Activated CD4-positive, CD25-positive, alpha-beta regulatory T cell treated with anti-CD3 and anti-CD28 coated beads, Interleukin-2, amount 50 U/mL, for 72 hours (primary cell): Measurements from ENCODE around the gene PDZD2.

Experiments used
- DNase-seq: peaks from one replicate; pipeline ENCODE4 v3.0.0; 2021

Gene PDZD2

DNA sequence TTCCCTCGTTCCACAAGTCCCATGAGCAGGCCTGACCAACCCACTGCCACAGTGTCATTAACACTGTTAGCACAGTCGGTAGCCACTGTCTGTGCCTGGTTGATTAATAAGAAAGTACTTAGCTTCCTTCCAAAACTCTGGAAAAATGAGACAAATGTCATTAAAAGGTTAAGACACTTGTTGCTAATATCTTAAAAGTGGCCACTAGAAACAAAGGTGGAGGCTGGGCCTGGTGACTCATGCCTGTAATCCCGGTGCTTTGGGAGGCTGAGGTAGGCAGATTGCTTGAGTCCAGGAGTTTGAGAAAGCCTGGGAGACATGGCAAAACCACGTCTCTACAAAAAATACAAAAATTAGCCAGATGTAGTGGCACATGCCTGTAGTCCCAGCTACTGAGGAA is 194.0 kb downstream of the PDZD2 start:
- DNase-seq: no peak

DNA sequence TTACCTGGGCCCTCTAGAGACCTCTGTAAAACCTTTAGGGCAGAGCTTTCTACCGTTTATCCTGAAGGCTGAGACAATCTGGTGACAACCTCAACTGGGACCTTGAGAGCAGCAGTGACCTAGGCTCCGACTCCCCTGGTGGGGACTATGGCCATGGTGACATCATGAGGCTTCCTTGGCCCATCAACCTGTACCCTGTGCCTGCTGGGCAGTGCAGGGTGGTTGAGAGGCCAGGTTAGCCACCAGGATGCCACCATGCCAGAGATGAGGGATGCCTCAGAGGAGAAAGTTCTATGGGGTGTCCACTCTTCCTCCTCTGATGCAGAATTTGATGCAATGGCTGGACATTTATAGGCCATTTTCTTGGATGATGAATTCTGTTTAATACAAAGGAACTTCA is 194.8 kb downstream of the PDZD2 start:
- no peak for DNase-seq

DNA sequence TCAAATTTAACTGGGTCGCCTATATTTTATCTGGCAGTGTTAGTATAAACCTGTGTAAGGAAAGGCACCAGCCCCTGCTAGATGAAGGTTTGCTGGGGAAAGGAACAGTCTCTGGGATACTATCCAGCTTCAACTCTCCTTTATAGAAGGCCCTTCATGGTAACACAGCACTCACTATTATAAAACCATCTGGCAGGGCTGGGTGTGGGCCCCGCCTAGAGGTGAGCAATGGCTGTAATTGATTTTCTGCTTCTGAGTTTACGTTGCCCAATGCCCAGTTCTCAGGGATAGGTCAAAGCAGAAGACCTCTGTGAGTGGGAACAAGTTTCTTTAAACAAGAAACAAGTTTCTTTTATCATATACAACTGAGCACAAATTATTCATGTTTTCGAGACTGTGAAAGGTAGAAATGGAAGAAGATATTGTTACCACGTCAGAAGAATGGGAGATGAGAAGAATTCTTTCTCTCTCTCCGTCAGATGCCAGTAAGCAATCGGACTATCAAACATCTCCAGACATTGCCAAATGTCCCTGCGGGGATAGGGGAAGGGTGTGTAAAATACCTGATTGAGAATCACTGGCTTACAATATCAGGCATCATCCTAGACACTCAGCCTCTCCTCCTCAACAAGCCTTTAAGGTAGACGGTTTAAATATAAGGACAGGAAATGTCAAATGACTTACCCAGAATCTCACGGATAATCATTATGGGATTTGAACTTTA is 205.9 kb downstream of the PDZD2 start:
- DNase-seq: no peak

DNA sequence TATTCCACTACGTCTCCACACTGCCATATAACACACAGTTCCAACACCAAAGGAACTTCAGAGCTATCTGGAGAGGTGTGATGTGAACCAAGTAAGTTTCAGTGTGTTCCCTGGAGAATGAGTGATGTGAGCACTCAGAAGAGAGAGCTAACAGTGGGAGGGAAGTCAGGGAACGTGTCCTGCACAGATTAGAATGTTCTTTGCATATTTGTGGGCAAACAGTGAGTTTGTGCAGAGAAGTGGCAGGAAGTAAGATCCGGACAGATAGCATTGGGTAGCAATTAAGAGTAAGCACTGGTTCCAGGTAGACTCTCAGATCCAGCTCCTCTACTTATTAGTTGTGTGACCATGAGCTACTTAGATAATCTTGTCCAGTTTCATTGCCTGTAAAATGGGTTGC is 206.4 kb downstream of the PDZD2 start:
- no peak for DNase-seq

DNA sequence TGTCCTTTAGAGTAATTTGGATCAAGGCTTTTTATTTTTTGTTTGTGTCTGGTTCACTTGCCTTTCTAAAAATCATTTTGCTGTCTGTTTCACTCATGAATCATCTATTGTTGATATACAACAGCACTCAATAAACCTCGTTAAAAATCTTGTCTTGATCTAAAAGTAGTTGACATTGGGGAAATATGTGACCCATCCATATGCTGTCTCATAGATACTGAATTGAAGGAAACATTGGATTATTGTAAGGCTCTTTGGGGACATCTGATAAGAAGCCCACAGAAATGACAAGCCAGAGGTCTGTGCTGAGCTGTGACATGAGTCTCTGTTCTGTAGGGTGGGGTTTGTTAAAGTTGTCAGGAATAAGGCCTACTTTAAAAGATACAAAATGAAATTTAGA is 208.0 kb downstream of the PDZD2 start:
- no peak for DNase-seq

DNA sequence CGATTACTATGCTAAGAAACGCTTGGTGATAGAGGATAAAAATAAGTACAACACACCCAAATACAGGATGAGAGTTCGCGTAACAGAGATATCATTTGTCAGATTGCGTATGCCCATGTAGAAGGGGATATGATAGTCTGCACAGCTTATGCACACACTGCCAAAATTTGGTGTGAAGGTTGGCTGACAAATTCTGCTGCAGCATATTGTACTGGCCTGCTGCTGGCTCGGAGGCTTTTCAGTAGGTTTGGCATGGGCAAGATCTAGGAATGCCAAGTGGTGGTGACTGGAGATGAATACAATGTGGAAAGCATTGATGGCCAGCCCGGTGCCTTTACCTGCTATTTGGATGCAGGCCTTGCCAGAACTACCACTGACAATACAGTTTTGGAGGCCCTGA is 208.4 kb downstream of the PDZD2 start:
- no peak for DNase-seq

DNA sequence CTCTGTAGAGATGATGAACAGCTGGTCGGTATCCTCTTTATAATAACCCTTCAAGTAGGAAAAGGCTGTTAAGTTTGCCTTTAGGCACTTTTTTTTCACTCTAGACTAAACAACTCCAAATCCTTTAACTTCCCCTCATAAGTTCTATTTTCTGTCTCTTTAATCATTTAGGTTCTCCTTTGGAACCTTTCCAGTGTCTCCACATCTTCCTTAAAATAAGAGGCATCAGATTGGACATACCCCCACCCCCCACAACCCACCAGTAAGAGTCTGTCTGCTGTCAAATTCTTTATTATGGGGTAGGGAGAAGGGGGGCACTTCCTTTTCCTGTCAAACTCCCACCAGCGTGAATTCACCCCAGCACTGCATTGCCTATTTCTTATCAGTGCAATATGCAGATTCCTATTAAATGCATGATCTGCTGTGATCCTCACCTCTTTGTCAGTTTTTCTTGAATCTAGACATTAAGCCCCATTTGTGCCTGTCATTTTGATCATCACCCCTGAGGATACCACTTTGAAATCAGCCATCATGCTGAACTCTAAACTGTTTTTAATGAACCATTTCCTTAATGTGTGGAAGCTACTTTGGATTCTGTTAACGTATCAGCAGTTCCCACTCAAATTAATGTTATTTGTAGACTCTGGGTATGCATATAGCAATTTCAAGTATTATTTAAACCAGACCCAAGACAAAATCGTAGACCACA is 212.2 kb downstream of the PDZD2 start:
- DNase-seq: no peak

DNA sequence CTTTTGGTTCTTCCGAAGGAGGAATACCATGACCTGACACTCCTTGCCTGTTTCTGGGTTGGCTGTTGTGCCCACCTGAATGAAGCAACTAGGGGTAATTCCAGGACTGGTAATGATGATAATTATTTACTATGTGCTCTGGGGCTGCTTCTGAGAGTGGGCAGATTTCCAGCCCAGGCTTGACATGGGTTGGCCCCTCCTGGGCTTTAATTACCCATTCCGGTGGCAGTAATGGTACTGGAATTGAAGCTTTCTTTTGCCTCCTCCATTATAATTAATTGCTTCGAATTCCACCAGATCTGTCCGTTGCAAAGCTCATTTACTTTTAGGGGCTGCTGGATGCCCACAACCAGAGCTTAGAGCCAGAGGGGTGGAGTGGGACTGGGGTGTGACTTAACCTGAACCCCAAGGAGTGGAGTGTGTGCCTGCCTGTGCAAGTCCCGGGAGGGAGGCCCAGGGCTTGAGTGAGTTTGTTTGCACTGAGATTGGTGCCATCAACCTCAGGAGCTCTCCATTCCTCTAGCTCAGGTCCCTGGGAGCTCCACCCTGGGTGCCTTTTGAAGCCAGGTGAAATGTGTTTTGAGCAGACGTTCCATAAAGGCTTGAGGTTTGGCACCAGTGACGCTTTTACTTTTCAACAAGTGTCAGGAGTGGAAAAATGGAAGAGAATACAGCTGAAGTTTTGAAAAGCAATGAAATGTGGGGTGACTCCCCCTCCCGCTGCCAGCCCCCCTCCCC is 214.6 kb downstream of the PDZD2 start:
- DNase-seq: no peak

DNA sequence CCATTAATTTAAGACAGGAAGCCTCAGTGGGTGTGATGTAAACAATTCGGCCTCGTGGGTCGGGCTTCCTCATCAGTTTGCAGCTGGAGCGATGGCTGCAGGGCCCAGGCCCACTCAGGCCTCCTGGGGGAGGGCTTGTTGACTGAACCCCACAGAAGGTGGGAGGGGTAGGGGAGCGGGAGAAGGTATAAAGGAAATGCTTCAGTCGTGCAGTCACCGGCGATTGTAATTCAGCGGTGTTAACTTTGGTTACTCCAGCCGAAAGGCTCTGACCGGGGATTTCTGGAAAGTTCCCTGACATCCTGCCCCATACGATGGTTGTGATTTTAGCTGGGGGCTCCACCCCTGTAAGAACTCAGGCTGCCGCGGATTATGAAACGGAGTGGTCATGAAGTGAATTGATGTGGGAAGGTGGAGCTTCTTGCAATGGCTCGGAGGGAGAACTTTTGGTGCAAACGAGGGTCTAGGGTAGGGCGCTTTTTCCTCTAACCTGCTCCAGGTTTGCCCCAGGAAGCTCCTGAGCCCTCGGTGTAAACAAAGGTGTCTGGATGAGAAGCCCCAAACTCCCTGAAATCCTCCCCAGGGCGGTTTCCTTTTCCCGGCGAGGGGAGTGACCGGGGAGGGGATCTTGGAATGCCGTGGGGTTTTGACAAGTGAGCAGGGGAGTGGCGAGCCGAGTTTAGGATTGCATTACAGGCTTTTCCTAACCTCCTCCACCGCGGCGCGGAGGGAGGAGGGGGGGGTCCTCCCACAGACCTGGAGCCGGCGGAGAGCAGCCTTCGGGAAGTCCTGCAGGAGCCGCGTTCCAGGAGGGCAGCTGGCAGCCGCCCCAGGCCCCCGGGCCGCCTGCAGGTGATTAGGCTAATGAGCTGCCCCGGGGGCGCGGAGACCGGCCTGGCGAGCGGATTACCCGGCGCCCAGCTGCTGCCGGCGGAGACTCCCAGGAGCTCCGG is 215.5 kb downstream of the PDZD2 start:
- no peak for DNase-seq

DNA sequence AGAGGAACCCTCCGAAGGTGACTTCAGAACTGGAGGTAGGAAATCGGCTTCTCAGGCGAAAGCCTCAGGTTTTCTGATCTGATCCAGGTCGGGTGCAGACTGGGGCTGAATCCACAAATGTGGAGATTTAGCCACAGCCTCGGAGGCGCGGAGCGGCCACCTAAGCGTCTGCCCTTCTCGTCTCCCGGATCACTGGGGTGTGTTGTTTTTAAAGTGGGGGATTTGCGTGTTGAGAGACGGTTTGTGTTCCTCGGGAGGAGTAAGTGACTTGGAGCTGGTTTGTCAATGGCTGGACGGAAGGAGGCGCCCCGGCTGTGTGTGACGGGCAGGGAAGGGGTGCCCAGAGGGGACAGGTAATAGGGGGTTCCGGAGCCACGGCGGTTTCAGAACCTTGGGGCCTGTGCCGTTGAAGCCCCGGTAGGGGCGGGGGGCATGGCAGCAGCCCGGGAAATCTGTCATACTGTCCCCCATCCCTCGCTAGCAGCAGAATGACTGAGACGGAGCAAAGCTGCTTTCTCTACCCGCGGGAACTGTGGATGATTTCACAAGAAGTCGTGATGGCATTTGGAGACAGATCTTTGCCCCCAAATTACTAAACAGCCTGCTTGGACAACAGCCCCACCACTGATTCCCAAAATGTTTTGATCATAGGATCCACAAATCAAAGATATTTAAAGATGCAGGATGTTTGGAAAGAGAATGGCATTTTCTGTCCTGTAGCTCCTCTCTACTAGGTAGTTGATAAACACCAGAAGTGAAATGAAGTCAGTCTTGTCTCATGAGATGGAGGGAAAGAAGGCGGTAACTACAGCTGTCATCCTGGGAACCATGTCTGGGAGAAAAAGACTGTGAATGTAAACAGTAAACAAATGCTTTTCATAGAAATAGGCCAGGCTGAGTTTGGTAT is 216.5 kb downstream of the PDZD2 start:
- no peak for DNase-seq

DNA sequence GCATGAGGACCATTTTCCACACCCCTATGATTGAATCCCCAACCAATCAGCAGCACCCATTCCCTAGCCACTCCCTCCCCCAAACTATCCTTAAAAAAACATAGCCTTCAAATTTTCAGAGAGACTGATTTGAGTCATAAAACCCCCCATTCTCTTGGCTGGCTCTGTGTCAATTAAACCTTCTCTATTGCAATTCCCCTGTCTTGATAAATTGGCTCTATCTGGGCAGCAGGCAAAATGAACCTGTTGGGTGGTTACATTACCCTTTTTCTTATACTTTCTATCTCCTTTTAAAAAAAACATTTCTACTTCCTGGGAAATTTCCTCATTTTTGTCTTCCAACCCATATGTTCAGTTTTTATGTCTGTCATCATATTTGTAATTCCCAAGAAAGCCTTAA is 220.2 kb downstream of the PDZD2 start:
- DNase-seq: no peak

DNA sequence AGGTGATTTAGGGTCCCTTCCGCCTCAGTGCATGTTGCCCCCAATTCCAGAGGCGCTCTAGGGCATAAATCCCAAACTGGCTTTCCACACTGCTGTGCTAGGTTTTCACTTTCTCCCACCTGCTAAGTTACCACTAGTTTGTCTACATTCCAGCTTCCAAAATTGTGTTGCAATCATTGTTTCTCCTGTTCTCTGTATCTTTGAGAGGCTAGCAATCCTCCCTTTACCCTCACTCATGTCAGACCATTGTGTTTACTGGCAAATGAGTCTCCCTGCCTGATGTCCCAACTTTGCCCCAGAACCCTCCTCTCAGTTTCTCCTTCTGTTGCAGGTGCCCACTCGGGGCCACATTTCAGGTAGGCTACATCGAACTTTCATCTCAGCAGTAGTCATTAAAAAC is 221.3 kb downstream of the PDZD2 start:
- DNase-seq: no peak

DNA sequence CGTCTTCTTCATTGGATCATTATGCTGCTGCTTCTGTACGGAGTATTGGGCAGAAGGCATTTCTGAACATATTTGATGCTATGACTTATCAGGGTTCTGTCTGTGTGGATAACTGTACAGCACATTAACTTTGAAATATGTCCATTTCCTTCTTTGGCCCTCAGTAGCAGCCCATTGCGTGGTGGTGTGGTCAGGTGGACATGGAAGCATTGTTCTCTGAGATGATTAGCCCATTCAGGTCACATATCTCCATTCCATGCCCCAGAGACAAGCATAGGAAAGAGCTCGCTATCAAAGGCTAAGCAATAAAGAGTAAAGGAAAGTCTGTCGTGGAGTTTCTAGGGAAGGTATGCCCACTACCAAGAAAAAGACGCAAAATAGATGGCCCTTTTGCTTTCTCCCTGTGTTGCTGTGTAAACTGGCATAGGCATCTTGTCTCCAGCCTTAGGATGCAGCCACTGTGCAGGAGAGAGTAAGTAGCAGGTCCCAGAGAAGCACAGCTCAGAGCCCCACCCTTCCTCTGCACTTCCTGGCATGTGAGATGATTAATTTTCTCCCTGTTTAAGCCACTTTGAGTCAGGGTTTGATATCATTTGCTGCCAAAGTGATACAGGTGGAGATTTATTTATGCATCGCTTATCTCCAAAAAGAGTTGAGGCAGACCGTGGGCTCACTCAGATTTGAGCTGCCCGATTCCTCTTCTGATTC is 221.9 kb downstream of the PDZD2 start:
- no peak for DNase-seq

DNA sequence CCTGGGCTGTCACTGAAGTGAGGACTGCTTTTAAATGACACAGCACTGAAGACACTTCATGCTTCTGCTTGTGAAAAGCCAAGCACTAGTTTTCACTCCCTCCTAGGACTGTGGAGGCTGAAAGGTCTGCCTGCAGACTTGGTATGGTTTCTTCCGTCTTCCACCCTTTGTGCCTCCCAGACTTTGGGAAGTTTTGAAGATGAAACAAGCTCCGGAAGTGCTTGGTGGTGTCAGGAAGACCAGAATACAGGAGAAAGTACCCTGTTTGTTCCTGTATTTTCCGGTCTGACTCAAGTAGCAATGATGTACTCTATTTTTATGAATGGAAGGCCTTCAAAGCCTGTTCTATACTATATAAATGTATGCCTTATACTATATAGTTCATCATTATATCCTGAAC is 222.7 kb downstream of the PDZD2 start:
- DNase-seq: no peak

DNA sequence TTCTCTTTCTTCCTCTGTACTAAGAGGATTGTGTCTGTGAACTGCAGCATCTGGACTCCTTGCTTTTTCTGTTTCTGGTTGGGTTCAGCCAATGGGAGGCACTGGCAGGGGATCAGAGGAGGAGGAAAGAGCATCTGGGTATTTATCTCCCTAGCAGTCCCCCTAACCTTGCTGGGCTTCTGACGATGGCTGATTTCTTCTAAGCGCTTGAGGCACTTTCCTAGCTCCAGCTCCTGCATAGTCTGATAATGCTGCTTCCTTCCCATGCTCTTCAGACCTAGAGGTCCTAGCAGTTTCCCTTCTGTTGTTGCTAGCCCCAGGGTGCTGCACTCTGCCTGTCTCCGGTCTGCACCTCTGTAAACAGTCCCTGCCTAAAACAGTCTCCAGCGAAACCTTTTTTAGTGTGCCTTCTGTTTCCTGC is 225.1 kb downstream of the PDZD2 start:
- DNase-seq: no peak

DNA sequence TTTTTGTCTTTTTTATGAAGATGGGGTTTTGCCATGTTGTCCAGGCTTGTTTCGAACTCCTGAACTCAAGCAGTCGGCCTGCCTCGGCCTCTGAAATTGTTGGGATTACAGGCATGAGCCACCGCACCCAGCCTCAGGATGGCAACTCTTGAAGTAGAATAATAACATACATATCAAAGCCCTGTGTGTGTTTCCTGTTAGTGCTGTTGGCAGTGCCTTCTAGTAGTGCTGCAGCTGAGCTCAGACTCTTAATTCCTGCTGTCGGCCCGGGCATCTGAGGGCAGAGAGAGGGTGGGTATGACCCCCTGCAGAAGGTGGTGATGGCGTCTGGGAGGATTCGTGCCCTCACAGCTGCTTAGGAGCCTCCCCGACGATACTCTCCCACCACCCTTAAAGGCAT is 227.2 kb downstream of the PDZD2 start:
- no peak for DNase-seq

DNA sequence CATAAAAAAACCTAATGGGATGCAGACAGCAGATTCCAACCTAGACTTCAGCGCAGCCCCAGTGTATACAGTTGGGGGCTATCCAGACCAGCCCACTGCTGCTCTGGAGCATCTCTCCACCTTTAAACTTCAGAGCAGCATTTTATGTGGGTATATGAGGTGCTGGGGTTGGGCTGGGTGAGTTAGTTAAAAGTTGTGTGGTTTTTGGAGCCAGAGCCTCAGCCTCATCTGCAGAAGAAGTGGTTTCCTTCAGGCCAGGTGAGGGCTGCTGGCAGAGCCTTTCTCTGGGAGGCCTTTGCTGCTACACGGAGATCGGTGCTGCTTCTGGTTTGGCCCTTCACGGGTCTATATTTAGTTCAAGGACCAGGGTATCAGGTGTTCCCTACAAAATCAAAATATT is 228.3 kb downstream of the PDZD2 start:
- no peak for DNase-seq

DNA sequence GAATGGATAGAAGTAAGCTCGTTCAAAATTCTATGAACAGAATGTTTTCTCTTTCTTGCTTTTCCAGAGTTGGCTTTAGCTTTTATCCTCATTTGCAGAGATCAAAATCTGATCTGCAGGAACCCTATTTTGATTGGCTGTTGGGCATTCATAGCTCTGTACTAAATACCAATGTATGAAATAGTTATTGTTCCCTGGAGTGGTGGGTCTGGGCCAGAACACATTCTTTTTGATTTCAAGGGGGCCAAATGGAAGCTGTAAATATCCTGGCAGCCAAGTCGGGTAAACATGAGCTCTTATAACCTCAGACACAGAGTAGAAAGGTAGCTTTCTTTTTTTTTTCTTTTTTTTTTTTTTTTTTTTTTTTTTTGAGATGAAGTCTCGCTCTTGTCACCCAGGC is 241.5 kb downstream of the PDZD2 start:
- no peak for DNase-seq

DNA sequence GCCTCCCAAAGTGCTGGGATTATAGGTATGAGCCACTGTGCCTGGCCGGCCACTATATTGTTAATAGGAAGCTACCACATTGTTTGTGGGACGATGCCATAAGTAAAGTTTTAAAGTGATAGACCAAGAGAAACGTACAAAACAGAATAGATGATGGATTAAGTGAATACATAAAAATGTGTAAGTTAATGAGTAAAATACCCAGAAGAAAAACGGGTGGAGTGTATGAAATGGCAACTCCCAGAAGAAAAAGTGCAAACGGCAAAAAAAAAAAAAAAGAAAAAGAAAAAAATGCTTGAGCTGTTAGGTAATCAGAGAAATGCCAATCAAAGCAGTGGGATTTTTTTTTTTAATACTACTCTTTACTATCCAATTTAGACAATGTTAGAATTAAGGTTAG is 246.0 kb downstream of the PDZD2 start:
- DNase-seq: no peak

DNA sequence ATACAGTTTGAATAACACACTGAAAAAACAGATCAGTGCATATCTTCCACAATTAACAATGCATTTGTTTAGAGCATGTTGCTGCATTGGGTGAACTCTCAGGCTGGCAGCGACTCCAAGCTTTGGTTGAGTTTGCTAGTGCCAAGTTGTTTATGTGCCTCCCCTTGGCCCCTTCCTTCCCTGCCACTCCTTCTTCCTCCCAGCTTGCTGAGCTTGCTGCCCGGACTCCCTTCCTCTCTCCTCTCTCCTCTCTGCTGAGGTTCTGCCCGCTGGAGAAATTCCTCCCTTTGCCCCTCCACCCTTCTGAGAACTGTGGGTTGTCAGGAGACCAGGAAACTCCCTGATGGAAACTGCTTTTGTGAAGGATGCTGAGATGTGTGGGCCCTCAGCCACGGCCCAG is 247.3 kb downstream of the PDZD2 start:
- no peak for DNase-seq

DNA sequence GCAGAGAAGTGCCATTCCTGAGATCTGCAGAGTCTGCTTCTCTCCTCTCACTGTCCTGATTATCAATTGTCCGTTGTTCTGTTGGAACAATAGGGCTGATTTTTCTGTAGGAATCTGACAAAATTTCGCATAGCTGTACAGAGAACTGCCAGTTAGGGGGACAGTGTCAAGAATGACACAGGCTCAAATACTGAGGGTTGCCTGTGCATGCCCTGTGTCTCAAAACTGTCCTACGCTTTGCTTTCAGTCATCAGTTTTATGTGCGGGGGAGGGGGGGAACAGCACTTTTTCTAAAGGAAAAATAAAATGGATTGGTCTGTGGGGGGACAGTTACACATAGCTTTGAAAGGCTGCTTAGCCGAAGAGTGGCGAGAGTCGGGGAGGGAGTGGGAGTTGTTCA is 248.6 kb downstream of the PDZD2 start:
- no peak for DNase-seq
